ENCODE data around the gene ASTN2.

ASTN2 gene

DNA sequence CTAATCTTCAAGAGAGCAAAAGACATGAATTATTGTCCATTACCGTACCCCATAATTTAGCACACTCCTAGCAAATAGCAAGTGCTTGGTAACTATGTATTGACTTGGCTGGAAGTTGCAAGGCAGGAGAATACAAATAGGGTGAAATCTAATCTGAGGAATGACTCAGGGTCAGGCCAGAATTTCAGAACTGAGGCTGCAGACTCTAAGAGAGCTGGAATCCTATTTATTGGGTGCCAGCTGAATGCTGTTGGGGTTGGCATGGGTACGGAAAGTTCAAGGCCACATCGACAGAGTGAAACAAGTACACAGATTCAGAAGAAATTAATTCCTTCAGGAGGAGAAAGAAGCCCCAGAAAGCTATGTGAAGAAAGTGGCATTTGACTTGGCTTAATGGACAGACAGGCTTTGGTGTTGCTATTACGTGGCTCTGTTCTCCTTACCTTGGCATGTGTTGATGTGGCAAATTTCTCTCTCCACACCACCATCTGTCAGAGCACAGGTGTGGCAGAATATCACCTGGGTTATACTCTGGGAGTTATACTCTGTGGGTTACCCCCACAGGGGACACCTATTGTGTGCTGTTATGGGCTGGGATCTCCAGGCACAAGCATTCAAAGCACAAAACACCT lies 20.9 kb upstream of the ASTN2 start:
- no peak overlapping the region for H3K27ac ChIP-seq
- TF ChIP-seq, protein P1, sequence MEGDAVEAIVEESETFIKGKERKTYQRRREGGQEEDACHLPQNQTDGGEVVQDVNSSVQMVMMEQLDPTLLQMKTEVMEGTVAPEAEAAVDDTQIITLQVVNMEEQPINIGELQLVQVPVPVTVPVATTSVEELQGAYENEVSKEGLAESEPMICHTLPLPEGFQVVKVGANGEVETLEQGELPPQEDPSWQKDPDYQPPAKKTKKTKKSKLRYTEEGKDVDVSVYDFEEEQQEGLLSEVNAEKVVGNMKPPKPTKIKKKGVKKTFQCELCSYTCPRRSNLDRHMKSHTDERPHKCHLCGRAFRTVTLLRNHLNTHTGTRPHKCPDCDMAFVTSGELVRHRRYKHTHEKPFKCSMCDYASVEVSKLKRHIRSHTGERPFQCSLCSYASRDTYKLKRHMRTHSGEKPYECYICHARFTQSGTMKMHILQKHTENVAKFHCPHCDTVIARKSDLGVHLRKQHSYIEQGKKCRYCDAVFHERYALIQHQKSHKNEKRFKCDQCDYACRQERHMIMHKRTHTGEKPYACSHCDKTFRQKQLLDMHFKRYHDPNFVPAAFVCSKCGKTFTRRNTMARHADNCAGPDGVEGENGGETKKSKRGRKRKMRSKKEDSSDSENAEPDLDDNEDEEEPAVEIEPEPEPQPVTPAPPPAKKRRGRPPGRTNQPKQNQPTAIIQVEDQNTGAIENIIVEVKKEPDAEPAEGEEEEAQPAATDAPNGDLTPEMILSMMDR (conservative IDR thresholded peaks at IDR 0.05), result no peak

DNA sequence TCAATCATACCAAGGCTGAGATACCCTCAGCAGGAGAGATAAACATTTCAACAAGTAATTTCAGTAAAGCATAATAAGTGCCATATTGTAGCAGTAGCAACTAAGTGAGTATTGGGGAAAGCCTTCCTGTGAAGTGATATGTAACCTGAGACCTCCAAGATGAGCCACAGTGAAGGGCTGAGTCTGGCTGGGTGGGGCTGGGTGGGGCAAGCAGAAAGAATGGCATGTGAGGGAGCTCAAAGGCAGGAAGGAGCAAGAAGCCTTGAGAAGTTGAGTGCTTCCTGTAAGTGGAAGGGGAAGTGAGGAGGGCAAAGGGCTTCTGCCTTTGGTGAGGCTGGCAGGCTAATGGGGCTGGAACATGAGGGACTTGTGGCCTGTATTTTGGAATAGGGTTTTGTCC lies 19.7 kb upstream of the ASTN2 start:
- no peak overlapping the region for H3K27ac ChIP-seq
- TF ChIP-seq, protein P1 (conservative IDR thresholded peaks at IDR 0.05), result no peak

DNA sequence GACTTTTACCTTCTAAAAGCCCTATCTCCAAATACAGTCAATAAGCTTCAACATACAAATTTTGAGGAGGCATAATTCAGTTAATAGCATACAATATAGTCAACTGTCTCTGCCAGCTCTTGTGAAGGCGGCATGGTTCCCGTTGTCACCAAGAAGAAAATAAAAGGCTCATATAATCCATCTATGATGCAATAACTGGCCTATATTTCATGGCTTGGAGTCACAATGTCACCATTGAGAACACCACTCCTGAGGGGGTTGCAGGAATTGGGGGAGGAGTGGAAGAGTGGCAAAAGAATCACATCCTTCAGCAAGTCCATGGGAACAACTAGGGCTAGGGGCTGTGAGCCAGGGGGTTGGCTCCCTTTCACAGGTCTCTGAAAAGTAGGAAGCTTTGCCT lies 16.0 kb upstream of the ASTN2 start:
- TF ChIP-seq, protein P1 (conservative IDR thresholded peaks at IDR 0.05), result no peak
- no peak overlapping the region for H3K27ac ChIP-seq

DNA sequence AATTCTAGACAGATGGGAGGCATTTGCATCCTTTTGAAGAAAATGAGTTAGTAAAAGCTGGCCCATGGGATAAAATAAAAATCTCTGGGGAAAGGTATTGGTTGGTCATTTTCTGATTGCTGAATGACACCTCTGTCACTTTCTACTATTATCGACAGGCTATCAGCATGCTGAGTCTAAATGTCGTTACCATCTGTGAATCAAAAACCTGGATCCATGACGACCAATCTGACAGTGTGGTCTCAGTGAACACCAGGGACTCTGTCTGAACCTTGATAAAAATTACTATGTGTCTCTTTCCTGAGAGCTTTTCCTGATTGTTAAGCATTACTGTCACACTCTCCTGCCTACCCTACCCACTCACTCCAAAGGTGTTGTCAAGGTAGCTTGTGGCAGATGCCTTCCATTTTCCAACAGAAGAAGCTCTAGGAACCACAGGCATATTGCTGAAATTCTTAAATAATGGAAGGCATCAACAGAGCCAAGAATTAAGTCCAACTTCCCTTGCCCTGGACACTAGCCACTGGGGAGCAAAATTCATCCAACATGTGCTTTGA lies 12.6 kb upstream of the ASTN2 start:
- TF ChIP-seq, protein P1 (conservative IDR thresholded peaks at IDR 0.05), result no peak
- H3K27ac ChIP-seq, result no peak overlapping the region

DNA sequence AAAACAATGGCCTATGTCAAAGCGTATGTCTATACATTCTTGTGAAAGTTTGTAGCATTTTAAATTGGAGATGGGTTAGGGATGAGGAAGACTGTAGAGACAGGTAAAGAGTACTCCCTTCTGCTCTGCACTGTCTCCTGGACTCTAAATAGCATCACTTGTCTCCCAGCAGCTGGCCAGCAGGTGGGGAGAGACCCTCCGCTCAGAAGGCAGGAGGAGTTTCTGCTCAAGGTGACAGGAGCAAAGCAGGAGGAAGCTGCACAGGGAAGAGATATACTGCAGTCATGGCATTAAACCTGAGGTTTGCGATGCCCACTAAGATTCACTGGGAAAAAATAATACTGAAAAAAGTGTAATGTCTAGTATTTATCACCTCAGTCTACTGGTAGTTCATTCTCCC lies 10.7 kb upstream of the ASTN2 start:
- TF ChIP-seq, protein P1 (conservative IDR thresholded peaks at IDR 0.05), result no peak

DNA sequence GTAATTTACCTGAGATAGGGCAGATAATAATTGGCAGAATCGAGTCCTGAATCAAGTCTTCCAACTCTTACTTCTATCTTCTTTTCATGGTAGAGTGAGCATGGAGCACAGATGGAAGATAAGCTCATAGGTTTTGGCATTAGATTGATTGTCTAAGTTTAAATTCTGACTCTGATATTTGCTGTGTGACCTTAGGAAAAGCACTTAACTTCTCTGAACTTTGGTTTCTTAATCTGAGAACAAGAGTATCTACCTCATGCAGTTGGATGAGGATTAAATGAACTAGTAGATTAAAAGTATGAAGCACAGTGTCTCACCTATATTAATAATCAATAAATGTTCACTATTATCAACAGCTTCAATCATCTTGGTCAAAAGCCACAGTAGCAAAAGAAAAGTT lies 9.4 kb upstream of the ASTN2 start:
- TF ChIP-seq, protein P1 (conservative IDR thresholded peaks at IDR 0.05), result no peak
- no peak overlapping the region for H3K27ac ChIP-seq

More for the DNA sequence above, 10.7 kb upstream of the ASTN2 start:
- no peak overlapping the region for H3K27ac ChIP-seq

DNA sequence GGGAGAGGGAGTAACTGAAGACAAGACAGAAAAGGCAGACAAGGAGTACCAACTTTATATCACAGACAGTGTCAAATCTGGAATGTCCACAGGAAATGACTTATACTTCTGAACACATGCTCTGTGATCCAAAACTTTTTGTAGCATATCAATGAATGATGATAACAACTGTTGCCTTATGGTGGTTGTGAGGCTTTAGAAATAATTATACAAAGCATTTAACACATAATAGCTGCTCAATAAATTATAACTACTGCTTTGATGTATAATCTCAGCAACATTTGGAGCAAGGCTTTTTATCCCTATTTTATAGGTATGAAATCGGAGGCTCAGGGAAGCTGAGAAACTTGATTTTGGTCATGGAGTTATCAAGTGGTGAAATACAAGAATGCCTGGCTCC lies 3.3 kb upstream of the ASTN2 start:
- H3K27ac ChIP-seq, result no peak overlapping the region
- TF ChIP-seq, protein P1 (conservative IDR thresholded peaks at IDR 0.05), result no peak

All from VCaP (cell line).